HG03442 (cell line): ENCODE measurements around the gene RGS10.

Source experiments
- ATAC-seq: cut with Tn5 transposase; IDR thresholded peaks from one replicate; pipeline ENCODE4 v1.9.1; 2021; ENCODE audit warnings: mild to moderate bottlenecking, moderate library complexity; ENCODE audit not compliant: unreplicated experiment

Gene RGS10

DNA sequence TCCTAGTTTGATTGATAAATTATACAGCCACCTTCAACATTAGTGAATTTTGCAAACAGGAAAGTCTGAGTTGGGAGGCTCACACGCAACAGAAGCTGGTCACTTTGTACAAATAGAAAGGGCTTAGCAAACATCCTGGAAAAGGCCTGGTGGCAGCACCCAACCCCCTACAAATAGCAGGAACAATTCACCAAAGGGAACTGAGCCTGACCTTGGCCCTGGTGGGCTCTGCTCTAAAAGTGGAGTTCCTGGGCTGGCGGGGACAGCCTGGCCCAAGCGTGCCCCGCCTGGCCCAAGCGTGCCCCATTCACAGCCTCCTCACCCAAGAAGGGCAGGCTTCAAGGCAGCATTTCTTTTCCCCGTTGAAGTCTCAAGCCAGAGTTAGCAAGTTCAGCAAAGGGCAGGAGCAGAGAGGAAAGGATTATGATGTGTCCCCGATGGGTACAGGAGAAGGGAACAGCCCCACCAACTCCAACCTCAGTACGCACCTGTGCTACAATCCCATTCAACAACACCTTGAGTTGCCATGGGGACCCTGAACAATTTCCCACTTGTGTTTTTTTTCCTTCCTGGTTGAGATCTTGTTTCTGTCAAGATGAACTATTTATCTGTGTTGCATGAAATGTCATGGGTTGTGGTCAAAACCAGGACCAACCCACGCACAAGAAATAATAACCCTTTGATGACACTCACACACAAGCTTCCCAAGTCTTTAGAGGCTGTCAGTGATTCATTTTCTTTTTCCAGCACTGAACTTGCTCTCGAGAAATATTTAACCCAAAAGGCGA, 43.4 kb downstream of the RGS10 start:
- no peak for ATAC-seq

DNA sequence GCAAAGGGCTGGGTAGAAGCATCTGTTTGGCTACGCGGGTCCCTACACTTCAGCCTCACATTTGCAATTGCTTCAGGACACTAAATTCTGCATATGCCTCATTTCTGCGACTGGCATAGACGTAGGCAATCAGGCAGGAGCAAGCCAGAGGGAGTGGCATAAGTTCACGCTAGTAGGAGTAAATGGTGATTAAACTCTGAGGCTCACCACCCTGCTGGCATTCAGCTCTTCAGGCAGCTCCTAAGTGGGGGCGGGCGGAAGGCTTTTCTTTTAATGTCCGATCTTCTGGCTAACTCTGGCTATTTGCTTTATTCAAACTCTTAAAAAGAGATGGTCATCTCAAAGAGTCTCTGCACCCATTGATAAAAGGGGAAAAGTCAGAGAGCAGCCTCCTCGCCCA, 45.3 kb downstream of the RGS10 start:
- no peak for ATAC-seq

DNA sequence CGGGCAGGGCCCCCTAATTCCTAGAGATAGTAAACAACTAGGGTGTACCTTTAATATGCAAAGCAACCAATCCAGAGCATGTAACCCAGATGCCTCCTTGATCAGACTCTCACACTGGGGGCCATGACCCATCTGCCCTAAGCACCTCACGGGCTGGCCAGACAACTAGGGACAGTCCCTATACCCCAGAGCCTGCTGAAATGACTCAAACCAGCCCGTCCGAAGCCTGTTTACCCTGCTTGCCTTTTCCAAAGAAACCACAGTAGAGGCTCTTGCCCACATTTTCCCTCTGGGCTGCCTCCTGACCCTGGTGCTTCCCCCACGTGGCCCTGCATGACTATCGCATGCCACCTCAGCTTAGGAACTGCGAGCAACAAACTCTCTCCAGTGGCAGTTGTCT, 46.2 kb downstream of the RGS10 start:
- peak; percentile 88 for ATAC-seq

DNA sequence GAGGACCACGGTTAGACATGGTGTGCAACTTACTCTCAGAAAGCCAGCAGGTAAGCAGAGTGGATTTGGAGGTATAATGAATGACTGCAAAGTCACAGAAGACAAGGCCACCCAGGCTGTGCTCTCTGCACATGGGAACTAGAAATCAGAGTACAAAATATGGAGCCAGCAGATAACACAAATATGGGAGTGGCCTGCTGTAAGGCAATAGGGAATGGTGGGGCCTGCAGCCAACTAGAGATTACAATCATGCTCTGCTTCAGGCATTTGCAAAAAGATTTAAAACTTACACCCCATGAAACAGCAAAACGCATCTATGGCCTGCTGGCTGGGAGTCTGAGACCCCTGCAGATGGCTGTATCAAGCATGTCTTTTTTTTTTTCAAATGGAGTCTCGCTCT, 47.0 kb downstream of the RGS10 start:
- no peak for ATAC-seq

DNA sequence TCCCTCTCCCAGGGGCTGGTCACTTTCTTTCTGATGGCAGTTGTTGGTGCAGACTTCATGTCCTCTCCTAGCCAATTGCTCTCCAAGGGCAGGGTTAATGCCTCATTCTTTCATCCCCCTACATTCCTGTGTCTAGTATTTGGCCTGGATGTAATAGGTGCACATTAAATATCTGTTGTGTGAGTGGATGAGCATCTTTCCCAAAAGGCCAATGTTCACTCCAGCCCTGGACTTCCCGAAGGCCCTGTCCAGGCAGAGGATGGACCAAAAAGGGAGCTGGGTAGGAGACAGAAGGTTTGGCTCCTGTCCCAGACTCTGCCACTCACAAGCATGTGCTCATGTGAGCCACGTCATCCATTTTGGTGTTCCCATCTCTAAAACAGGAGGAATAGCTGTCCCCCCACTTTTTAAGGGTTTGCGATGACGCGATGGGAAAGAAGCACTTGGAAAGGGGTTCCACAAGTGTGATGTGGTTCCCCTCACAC, 47.5 kb downstream of the RGS10 start:
- ATAC-seq, result no peak

DNA sequence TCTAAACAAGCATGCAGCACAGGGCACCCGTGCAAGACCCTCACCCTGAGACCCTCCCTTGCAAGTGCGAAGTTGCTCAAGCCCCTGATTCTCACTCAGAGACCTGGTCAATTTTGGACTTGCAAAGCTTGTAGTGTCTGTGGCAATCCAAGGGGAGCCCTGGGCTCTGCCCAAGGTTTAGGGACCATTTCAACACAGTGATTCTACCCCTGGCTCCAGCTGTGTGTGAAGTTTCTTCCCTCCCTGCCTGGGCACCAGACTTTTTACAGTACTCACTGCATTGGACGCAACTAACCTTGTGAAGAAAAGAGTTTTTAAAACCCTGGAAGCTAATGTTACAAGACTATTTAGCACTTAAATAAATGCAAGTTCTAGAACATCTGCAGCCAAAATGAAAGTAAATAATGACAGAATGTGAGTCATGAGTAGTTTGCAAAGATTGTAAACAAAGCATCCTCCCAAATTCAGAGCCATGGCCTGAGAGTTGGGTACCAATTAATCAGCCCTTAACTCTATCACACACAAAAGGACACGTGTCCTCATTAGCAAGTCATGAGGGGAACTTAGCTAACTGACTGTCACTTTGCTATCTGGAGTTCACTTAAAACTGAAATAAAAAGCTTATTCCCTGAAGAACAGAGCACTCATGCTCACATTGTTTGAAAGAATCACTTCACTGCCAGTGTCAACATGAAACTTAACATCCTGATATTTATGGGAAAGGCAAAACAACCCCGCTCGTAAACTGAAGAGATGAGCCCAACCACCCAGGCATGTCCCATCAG, 48.1 kb downstream of the RGS10 start:
- no peak for ATAC-seq

DNA sequence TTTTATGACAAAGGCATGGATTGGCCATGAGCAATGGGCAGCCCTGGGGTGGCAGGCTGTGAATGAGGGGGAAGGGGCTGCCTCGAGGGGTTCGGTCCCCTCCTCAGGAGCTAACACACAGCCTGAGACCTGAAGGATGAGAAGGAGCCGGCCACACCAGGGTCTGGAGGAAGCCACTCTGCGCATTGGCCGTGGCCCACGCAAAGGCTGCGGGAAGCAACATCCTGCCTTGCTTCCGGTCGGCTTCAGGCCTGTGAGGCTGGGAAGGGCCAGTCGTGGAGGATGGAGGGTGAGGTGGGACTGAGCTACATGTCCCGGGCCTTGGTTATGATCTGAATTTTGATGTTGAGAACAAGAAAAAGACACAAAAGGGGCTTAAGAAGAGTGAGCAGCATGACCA, 49.4 kb downstream of the RGS10 start:
- no peak for ATAC-seq

DNA sequence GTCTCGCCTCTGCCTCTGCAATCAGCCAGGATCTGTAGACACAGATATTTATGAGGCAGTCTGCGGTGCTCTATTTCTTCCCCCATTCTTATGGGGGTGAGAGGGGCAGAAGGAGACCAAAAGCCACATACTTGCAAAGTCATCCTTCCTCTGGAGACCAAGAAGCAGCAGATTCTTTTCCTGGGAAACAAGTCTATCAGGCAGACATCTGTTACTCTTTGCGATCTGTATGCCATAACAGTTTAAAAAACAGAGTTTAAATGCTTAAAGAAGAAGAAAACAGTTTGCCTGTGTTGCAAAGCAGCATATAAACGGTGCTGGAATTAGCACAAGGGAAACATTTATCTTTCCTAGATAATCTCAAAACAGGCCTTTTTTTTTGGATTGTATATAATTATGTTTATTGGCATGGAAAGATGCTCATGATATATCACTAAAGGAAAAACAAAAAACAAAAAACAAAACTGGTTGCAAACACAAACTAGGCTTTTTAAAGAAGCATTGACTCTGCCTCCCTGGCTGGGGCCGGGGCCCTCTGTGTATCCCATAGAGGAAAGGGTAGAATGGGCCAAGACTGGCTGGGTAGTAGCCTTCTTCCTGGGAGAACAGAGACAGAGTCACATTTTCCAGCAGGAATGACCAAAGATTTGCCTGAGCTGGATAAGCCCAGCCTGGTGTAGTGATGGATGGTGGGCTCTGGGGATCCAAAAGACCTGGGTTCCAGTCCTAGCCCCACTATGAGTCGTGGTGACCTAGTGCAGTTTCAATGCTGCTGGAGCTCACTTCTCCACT, 50.4 kb downstream of the RGS10 start:
- no peak for ATAC-seq

DNA sequence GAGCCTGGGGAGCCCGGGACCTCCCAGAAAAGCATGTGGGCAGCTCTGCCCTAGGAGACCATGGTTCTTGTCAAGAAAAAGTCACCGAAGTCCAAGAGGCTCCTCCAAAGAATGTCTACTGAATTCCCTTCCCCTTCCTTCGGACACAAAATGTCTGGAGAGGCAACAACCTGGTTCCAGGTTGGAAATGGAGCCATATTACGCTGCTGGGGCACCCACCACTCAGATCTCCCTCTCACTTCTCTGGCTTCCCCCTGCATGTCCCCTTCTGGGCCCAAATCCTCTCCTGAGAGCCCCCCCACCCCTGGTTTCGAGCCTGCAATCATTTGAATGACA, 52.6 kb downstream of the RGS10 start:
- no peak for ATAC-seq

DNA sequence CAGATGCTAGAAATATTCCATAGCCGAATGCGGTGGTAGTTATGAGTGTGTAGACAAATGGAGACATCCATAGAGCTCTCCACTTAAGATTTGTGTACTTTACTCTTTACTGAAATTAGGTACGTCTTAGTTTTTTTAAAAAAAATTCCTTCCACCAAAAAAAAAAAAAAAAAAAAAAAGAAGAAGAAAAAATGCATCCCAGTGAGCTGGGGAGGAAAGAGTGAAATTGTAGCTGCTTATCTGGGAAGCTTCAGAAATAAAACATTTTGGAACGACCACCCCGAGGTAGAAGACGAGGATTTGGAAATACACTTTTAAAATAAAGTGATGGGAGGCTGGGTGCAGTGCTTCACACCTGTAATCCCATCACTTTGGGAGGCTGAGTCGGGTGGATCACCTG, 53.8 kb downstream of the RGS10 start:
- no peak for ATAC-seq

DNA sequence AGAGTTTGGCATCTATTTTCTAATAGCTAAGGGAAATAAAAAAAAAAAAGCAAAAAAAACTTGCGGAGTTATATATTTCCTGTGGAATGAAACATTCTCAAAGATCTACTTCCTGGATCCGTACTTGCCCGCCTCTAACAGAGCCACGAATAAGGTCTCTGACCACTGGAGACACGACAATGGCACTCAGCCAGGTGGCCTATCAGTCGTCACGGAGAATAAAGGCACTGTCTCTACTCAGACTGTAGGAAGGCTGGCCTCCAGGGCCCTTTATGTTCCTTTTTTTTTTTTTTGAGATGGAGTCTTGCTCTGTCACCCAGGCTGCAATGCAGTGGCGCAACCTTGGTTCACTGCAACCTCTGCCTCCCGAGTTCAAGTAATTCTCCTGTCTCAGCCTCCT, 58.7 kb downstream of the RGS10 start:
- no peak for ATAC-seq

DNA sequence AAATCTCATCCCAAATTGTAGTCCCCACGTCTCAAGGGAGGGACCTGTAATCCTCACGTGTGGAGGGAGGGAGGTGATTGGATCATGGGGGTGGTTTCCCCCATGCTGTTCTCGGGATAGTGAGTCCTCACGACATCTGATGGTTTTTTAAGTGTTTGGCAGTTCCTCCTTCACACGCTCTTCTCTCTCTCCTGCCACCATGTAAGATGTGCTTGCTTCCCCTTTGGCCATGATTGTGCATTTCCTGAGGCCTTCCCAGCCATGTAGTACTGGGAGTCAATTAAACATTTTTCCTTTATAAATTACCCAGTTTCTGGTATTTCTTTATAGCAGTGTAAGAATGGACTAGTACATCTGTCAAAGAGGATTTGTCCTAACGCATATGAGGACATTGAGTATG, 59.5 kb downstream of the RGS10 start:
- no peak for ATAC-seq

DNA sequence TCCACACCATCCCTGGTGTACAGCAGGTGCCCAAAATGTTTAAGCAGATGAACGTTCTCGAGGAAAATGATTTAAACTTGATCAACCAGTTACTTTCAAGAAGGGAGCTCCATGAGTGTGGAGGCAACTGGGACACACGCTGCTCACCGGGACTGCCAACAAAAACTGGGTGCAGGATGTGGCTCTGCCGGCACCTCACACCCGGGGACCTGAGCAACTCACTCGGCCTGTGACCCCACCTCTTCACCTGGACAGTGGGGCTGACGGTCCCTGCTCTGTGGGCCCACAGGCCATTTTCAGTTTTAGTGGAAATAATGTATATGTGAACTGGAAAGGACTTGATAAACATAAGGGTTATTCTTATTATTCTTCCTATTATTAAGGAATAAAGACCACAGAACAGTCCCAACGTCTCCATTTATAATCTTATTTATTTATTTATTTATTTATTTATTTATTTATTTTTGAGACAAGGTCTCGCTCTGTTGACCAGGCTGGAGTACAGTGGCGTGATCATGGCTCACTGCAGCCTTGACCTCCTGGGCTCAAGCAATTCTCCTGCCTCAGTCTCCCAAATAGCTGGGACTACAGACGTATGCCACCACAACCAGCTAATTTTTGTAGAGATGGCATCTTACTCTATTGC, 60.6 kb downstream of the RGS10 start:
- no peak for ATAC-seq

DNA sequence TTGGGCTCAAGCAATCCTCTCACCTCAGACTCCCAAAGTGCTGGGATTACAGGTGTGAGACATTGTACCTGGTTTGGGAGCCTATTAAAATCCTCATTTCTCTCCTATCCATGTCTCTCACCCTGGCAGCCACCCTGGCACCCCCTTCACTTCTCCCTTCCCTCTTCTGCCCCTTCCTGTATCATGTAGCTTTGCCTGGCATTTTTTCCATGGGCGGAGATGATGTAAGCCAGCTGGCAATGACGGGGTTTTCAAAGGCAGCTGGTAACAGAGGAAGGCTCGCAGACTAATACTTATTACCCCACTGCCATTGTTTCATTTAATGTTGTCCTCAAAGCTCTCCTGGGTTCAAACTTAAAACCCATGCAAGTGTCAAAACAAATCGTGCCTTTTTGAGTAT, 61.9 kb downstream of the RGS10 start:
- ATAC-seq, result no peak

DNA sequence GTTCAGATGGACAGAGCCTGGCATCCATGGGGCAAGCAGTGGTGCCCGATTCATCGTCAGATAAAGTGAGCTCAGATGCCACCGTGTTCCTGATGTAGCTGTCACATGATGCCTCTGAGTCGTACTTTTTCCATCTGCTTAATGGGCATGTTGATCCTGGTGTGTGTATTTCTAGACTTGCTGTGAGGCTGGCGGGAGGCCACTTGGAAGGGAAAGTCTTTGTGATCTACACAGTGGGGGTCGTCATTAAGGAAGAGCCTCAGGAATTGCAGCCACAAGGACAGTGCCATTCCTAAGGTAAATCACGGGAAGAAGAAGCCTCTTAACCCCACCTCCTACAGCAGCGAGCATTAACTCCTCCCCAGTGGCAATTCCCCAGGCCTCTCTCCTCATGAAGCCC, 63.0 kb downstream of the RGS10 start:
- ATAC-seq, result no peak

DNA sequence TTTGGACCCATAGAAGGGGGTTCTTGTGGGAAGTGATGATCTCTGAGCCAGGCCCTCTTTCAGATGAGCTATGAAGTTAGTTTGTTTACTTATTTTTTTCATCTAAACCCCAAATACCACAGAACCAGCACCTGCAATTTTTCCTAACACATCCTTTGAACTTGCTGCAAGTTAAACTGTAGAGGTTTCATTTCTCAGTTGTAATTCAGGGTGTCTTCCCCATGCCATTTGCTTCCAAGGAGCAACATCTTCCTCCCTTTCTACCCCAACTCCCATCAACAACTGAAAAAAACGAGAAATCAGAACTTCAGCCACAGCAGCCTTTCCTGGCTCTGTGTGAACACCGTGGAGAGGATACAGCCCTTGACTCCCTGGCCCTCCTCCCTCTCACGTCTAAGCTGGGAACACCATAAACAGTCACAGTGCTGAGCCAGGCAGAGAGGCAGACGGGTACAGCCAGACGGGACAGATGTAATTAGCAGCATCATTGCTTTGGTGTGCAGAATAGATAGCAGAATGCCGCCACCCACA, 63.6 kb downstream of the RGS10 start:
- ATAC-seq, result no peak

DNA sequence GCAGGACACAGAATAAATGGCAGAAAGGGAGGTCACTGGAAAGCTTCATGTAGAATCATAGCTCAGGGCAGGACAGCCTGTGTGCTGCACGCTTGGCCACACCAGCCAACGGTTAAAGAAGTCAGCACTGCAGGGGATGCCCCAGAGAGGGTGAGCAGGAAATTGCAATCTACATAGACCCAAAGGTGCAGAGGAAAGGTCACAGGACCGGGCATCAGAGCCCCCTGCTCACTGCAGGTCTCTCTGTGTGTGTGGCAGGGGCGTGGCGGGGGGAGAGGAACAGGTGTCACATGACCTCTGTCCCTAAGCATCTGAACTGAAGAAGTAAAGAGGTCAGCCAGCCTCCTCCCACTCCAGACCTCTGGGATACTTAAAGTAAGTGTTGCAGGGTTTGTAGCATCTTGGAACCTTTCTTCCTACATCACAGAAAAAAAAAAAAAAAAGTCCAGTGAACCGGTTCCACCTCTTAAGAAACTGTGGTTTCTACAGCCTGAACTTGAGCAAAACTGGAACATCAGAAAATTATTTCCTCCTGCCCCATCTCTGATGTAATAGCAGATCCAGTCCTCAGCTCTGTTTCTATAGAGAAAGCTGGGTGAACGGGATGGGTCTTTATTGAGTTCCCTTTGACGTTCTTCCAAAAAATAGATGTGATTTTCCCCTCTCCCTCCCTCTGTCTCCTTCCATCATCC, 64.3 kb downstream of the RGS10 start:
- peak; percentile 83 for ATAC-seq

DNA sequence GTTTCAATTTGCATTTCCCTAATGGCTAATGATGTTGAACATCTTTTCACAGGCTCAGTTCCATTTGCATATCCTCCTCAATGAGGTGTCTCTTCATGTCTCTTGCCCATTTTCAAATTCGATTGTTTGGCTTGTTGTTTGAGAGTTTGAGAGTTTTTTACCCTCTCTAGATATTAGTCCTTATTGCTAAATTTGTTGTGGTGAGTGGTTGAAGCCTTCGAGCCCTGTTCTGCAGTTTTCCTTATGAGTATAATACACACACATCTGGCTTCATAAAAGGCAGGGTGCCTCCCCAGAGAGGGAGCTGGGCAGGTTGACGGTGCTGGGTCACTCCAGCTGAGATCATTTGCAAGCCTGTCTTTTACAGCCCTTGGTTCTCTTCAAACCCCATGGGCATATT, 65.1 kb downstream of the RGS10 start:
- ATAC-seq, result peak; percentile 78

DNA sequence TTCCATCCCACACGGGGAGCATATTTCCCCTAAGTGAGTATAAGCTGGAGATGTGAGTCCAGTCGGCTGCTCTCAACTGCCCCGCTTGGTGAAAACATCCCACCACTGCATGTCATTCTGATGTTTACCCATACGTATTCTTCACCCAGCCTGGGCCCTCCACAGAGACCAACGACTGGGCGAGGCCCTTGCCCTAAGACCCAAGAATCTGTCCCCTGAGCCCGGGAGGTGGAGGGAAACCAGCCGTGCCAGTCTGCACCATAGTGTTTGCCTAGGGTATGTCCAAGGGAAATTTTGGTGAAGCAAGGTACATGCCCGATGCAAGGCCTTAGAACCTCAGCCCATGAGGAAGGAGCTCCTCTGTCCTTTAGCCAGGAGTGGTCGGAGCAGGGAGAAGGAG, 67.9 kb downstream of the RGS10 start:
- no peak for ATAC-seq

DNA sequence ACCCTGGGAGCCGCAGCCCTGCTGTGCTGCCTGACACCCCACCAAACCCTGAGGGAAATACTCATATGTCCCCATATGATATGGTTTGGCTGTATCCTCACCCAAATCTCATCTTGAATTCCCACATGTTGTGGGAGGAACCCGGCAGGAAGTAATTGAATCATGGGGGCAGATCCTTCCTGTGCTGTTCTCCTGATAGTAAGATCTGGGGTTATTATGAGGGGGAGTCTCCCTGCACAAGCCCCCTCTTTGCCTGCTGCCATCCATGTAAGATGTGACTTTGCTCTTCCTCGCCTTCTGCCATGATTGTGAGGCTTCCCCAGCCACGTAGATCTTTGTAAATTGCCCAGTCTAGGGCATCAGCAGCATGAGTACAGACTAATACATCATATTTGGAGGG, 68.7 kb downstream of the RGS10 start:
- no peak for ATAC-seq
